Measurements from ENCODE around the gene KRT13. TPM values are rescaled to one million over a fixed set of nuclear protein-coding genes. Genes with fewer than 3 reads are reported as not detected.

Gene KRT13
- polyA plus RNA-seq, 1 donor (not counting 4 experiments of a cell fraction or from before 2014, with no cell fraction given) = 24.0 TPM

- dilution Hi-C loops (cut with MboI; ENCODE audit: extremely low pct_ligation_motif_present, low sequenced_read_pairs) = no loop called here
- H2AFZ ChIP-seq (ENCODE audit: control insufficient read depth, low read length) = no peak overlapping the region
- H3K9me3 ChIP-seq (ENCODE audit: control insufficient read depth, low read depth, low read length) = no peaks in the 10 kb centered on the region
- no peaks in the 10 kb centered on the region for H3K36me3 ChIP-seq (ENCODE audit: control insufficient read depth in 2 of 2, extremely low read depth in 1 of 2, insufficient read depth in 2 of 2, low read length in 2 of 2)
- H3K4me2 ChIP-seq (ENCODE audit: control insufficient read depth, extremely low read depth, insufficient read depth, low read depth, low read length) = no peak overlapping the region
- DNase-seq (ENCODE audit: low read depth, low spot score) (no peak), FAIRE-seq (no peak)
- H3K9me1 ChIP-seq (ENCODE audit: control insufficient read depth, extremely low read depth, insufficient read depth, low read length) = no peaks in the 10 kb centered on the region
- no peaks in the 10 kb centered on the region for H4K20me1 ChIP-seq (ENCODE audit: control insufficient read depth, extremely low read depth, insufficient read depth, low read length)
- H3K27me3 ChIP-seq (ENCODE audit: control insufficient read depth, extremely low read depth, insufficient read depth, low read length) = no peaks in the 10 kb centered on the region
- no peaks in the 10 kb centered on the region for H3K79me2 ChIP-seq (ENCODE audit: control insufficient read depth, insufficient read depth, low read length)
- TF ChIP-seq EZH2 (IDR thresholded peaks at IDR 0.05; ENCODE audit: low read length) = no peak
- no peak for TF ChIP-seq CTCF (optimal IDR thresholded peaks at IDR 0.05 in 1 of 3, IDR thresholded peaks at IDR 0.05 in 1 of 3, conservative IDR thresholded peaks at IDR 0.05 in 1 of 3; ENCODE audit: extremely low read depth in 1 of 3, insufficient read depth in 2 of 3, low read length in 3 of 3)
- no peak overlapping the region for H3K4me3 ChIP-seq (ENCODE audit: control insufficient read depth in 2 of 3, extremely low read depth in 1 of 3, insufficient read depth in 2 of 3, low read depth in 1 of 3, low read length in 3 of 3)
- H3K4me1 ChIP-seq (ENCODE audit: control insufficient read depth, extremely low read depth, insufficient read depth, low read length) = peaks cover 14% of the 10 kb centered on the region
- no peak overlapping the region for H3K9ac ChIP-seq (ENCODE audit: control insufficient read depth, extremely low read depth, insufficient read depth, low read length)
- no peak overlapping the region for H3K27ac ChIP-seq (ENCODE audit: control insufficient read depth, insufficient read depth, low read length)
Measured at GRCh38 chr17:41451154-41451728, 54.2 kb downstream of the KRT13 start.

Small RNA genes within 50 kb of the gene (small RNA-seq; reads per million reads assigned to genes)
- 0.20 to 1.5 (median 1.0) reads per million in 3 experiments for gene RNU2-32P (ENCODE audit: insufficient read length in 3 of 3, low read depth in 3 of 3, low replicate concordance in 1 of 3)

Other genes starting within 250 kb of the KRT13 start
- gene KRTAP9-6, start 240.2 kb downstream of the KRT13 start, polyA plus RNA-seq = not detected in 3 replicates
- not detected in 3 replicates for gene KRTAP9-7, start 229.9 kb downstream of the KRT13 start, polyA plus RNA-seq
- gene KRTAP29-1, start 202.8 kb downstream of the KRT13 start, polyA plus RNA-seq = not detected in 3 replicates
- gene KRTAP16-1, start 196.3 kb downstream of the KRT13 start, polyA plus RNA-seq = not detected in 3 replicates
- gene KRTAP17-1, start 189.9 kb downstream of the KRT13 start, polyA plus RNA-seq = not detected in 3 replicates
- 0.14 TPM in 1 of 3 replicates, not detected in the others for gene KRT33A, start 154.8 kb downstream of the KRT13 start, polyA plus RNA-seq
- gene KRT33B, start 135.8 kb downstream of the KRT13 start, polyA plus RNA-seq = 0.18 to 0.33 TPM (median 0.21 TPM) in 3 replicates
- 4.4 to 4.8 TPM (median 4.6 TPM) in 3 replicates for gene KRT34, start 123.3 kb downstream of the KRT13 start, polyA plus RNA-seq
- gene KRT31, start 108.0 kb downstream of the KRT13 start, polyA plus RNA-seq = 20.5 to 45.2 TPM (median 24.9 TPM) in 3 replicates
- 0.03 to 0.08 TPM (median 0.04 TPM) in 3 replicates for gene KRT37, start 81.0 kb downstream of the KRT13 start, polyA plus RNA-seq
- not detected in 3 replicates for gene KRT38, start 64.6 kb downstream of the KRT13 start, polyA plus RNA-seq
- gene KRT32, start 38.2 kb downstream of the KRT13 start, polyA plus RNA-seq = 0.03 TPM in 1 of 3 replicates, not detected in the others
- gene KRT35, start 24.5 kb downstream of the KRT13 start, polyA plus RNA-seq = not detected in 3 replicates
- gene KRT36, start 15.7 kb downstream of the KRT13 start, polyA plus RNA-seq = not detected in 3 replicates
- gene KRT15, start 13.3 kb upstream of the KRT13 start, polyA plus RNA-seq = 505 to 838 TPM (median 729 TPM) in 3 replicates
- gene KRT19, start 22.7 kb upstream of the KRT13 start, polyA plus RNA-seq = 29.7 to 60.4 TPM (median 35.5 TPM) in 3 replicates
- 0.85 to 1.6 TPM (median 1.5 TPM) in 3 replicates for gene KRT9, start 66.4 kb upstream of the KRT13 start, polyA plus RNA-seq
- gene KRT14, start 81.3 kb upstream of the KRT13 start, polyA plus RNA-seq = 26,041 to 32,523 TPM (median 29,603 TPM) in 3 replicates
- 1,163 to 4,746 TPM (median 1,851 TPM) in 3 replicates for gene KRT16, start 107.2 kb upstream of the KRT13 start, polyA plus RNA-seq
- gene KRT17, start 119.0 kb upstream of the KRT13 start, polyA plus RNA-seq = 6,440 to 12,579 TPM (median 8,666 TPM) in 3 replicates
- gene EIF1, start 183.3 kb upstream of the KRT13 start, polyA plus RNA-seq = 236 to 308 TPM (median 272 TPM) in 3 replicates
- gene GAST, start 206.7 kb upstream of the KRT13 start, polyA plus RNA-seq = 0.40 to 4.8 TPM (median 0.87 TPM) in 3 replicates
- gene HAP1, start 229.0 kb upstream of the KRT13 start, polyA plus RNA-seq = 0.95 to 2.3 TPM (median 1.6 TPM) in 3 replicates